ENCODE data around the gene ZC3H4. TPM values are rescaled to one million over a fixed set of nuclear protein-coding genes. Genes with fewer than 3 reads are reported as not detected.
"Not testable (repeated sequence)": the region's sequence is repeated elsewhere in the genome, so short reads cannot be mapped to it uniquely, and the experiment has no call there.

Gene ZC3H4
- total RNA-seq, 1 donor from 2014 or later = 114 TPM

GRCh38 chr19:47068246-47068645, 45.3 kb downstream of the ZC3H4 start:
- no peak for DNase-seq (ENCODE audit: low spot score)
- no peaks in the 10 kb centered on the region for H3K27me3 Mint-ChIP-seq (ENCODE audit: insufficient read depth)
- no peak overlapping the region for H3K4me3 Mint-ChIP-seq
- no peak overlapping the region for H3K27ac Mint-ChIP-seq
- intact Hi-C loops (cut with micrococcal nuclease) = no loop called here
- H3K4me1 Mint-ChIP-seq (ENCODE audit: low read depth) = no peaks in the 10 kb centered on the region
- H3K36me3 Mint-ChIP-seq (ENCODE audit: low read depth) = peaks cover 31% of the 10 kb centered on the region
- H3K9me3 Mint-ChIP-seq = no peaks in the 10 kb centered on the region

GRCh38 chr19:47067215-47067847, 46.2 kb downstream of the ZC3H4 start:
- no peaks in the 10 kb centered on the region for H3K27me3 Mint-ChIP-seq (ENCODE audit: insufficient read depth)
- no peak for DNase-seq (ENCODE audit: low spot score)
- intact Hi-C loops (cut with micrococcal nuclease) = no loop called here
- H3K4me1 Mint-ChIP-seq (ENCODE audit: low read depth) = no peaks in the 10 kb centered on the region
- H3K9me3 Mint-ChIP-seq = no peaks in the 10 kb centered on the region
- H3K36me3 Mint-ChIP-seq (ENCODE audit: low read depth) = peaks cover 26% of the 10 kb centered on the region
- H3K27ac Mint-ChIP-seq = no peak overlapping the region
- H3K4me3 Mint-ChIP-seq = no peak overlapping the region

GRCh38 chr19:47066376-47067214, 47.0 kb downstream of the ZC3H4 start:
- Mint-ChIP-seq H3K27ac (no peak overlapping the region), H3K27me3 (ENCODE audit: insufficient read depth) (no peaks in the 10 kb centered on the region), H3K36me3 (ENCODE audit: low read depth) (peaks cover 26% of the 10 kb centered on the region), H3K4me3 (no peak overlapping the region), H3K4me1 (ENCODE audit: low read depth) (no peaks in the 10 kb centered on the region), H3K9me3 (no peaks in the 10 kb centered on the region)
- no peak for DNase-seq (ENCODE audit: low spot score)
- intact Hi-C loops (cut with micrococcal nuclease) = no loop called here

GRCh38 chr19:47065242-47065641, 48.3 kb downstream of the ZC3H4 start:
- Mint-ChIP-seq H3K27me3 (ENCODE audit: insufficient read depth) (no peaks in the 10 kb centered on the region), H3K4me1 (ENCODE audit: low read depth) (no peaks in the 10 kb centered on the region), H3K4me3 (no peak overlapping the region), H3K36me3 (ENCODE audit: low read depth) (peaks cover 19% of the 10 kb centered on the region), H3K9me3 (no peaks in the 10 kb centered on the region), H3K27ac (no peak overlapping the region)
- no peak for DNase-seq (ENCODE audit: low spot score)
- intact Hi-C loops (cut with micrococcal nuclease) = no loop called here

- Mint-ChIP-seq H3K36me3 (ENCODE audit: low read depth) (peaks cover 11% of the 10 kb centered on the region), H3K9me3 (no peaks in the 10 kb centered on the region), H3K4me3 (no peak overlapping the region), H3K4me1 (ENCODE audit: low read depth) (no peaks in the 10 kb centered on the region), H3K27me3 (ENCODE audit: insufficient read depth) (no peaks in the 10 kb centered on the region), H3K27ac (peak overlapping the region; percentile 13)
- intact Hi-C loops (cut with micrococcal nuclease) = no loop called here
- DNase-seq (ENCODE audit: low spot score) = no peak
Observed at GRCh38 chr19:47063874-47064273, 49.7 kb downstream of the ZC3H4 start.

- Mint-ChIP-seq H3K4me3 (no peak overlapping the region), H3K27ac (no peak overlapping the region), H3K36me3 (ENCODE audit: low read depth) (peaks cover 1% of the 10 kb centered on the region), H3K9me3 (no peaks in the 10 kb centered on the region), H3K27me3 (ENCODE audit: insufficient read depth) (peaks cover 6% of the 10 kb centered on the region), H3K4me1 (ENCODE audit: low read depth) (no peaks in the 10 kb centered on the region)
- intact Hi-C loops (cut with micrococcal nuclease) = no loop called here
- DNase-seq (ENCODE audit: low spot score) = no peak
Observed at GRCh38 chr19:47058621-47059022, 55.0 kb downstream of the ZC3H4 start.

GRCh38 chr19:47057328-47057727, 56.2 kb downstream of the ZC3H4 start:
- Mint-ChIP-seq H3K36me3 (ENCODE audit: low read depth) (no peaks in the 10 kb centered on the region), H3K27me3 (ENCODE audit: insufficient read depth) (peaks cover 6% of the 10 kb centered on the region), H3K9me3 (no peaks in the 10 kb centered on the region), H3K4me3 (no peak overlapping the region), H3K27ac (no peak overlapping the region), H3K4me1 (ENCODE audit: low read depth) (no peaks in the 10 kb centered on the region)
- DNase-seq (ENCODE audit: low spot score) = no peak
- intact Hi-C loops (cut with micrococcal nuclease) = no loop called here

GRCh38 chr19:47056411-47056810, 57.2 kb downstream of the ZC3H4 start:
- DNase-seq (ENCODE audit: low spot score) = no peak
- H3K4me3 Mint-ChIP-seq = no peak overlapping the region
- H3K27me3 Mint-ChIP-seq (ENCODE audit: insufficient read depth) = peaks cover 6% of the 10 kb centered on the region
- H3K36me3 Mint-ChIP-seq (ENCODE audit: low read depth) = no peaks in the 10 kb centered on the region
- H3K27ac Mint-ChIP-seq = no peak overlapping the region
- H3K4me1 Mint-ChIP-seq (ENCODE audit: low read depth) = no peaks in the 10 kb centered on the region
- H3K9me3 Mint-ChIP-seq = no peaks in the 10 kb centered on the region
- intact Hi-C loops (cut with micrococcal nuclease) = no loop called here

GRCh38 chr19:47050562-47050961, 63.0 kb downstream of the ZC3H4 start:
- intact Hi-C loops (cut with micrococcal nuclease); H3K36me3 Mint-ChIP-seq (ENCODE audit: low read depth); H3K27ac Mint-ChIP-seq; H3K27me3 Mint-ChIP-seq (ENCODE audit: insufficient read depth); H3K4me3 Mint-ChIP-seq; H3K9me3 Mint-ChIP-seq; DNase-seq (ENCODE audit: low spot score): not testable (repeated sequence)
- peaks cover 12% of the 10 kb centered on the region for H3K4me1 Mint-ChIP-seq (ENCODE audit: low read depth)

- intact Hi-C loops (cut with micrococcal nuclease) = loop anchor here (2.0 to 10.0 kb wide), 3 partner anchors 43 to 1675 kb away; no protein-coding TSS in a partner anchor
Observed at GRCh38 chr19:47049307-47049700, 64.3 kb downstream of the ZC3H4 start.

GRCh38 chr19:47047763-47048405, 65.7 kb downstream of the ZC3H4 start:
- peaks cover 12% of the 10 kb centered on the region for H3K4me1 Mint-ChIP-seq (ENCODE audit: low read depth)
- intact Hi-C loops (cut with micrococcal nuclease) = loop anchor here (1.0 to 10.0 kb wide), 10 partner anchors 13 to 1677 kb away; partner anchors contain the start of genes AP2S1, NAPA, SLC1A5 and ZC3H4
- peak; percentile 74 for DNase-seq (ENCODE audit: low spot score)
- H3K27ac Mint-ChIP-seq = peak overlapping the region; percentile 98
- H3K27me3 Mint-ChIP-seq (ENCODE audit: insufficient read depth) = no peaks in the 10 kb centered on the region
- H3K4me3 Mint-ChIP-seq = peak overlapping the region; percentile 99
- H3K9me3 Mint-ChIP-seq = no peaks in the 10 kb centered on the region
- peaks cover 2% of the 10 kb centered on the region for H3K36me3 Mint-ChIP-seq (ENCODE audit: low read depth)

More at GRCh38 chr19:47049307-47049700, 64.3 kb downstream of the ZC3H4 start:
- Mint-ChIP-seq H3K4me1 (ENCODE audit: low read depth) (peaks cover 12% of the 10 kb centered on the region), H3K9me3 (no peaks in the 10 kb centered on the region), H3K4me3 (peak overlapping the region; percentile 97), H3K27me3 (ENCODE audit: insufficient read depth) (no peaks in the 10 kb centered on the region), H3K27ac (peak overlapping the region; percentile 96), H3K36me3 (ENCODE audit: low read depth) (peaks cover 2% of the 10 kb centered on the region)
- DNase-seq (ENCODE audit: low spot score) = no peak

- intact Hi-C loops (cut with micrococcal nuclease) = loop anchor here (5.0 to 10.0 kb wide), 2 partner anchors 45 to 1677 kb away; no protein-coding TSS in a partner anchor
- Mint-ChIP-seq H3K36me3 (ENCODE audit: low read depth) (peaks cover 2% of the 10 kb centered on the region), H3K9me3 (no peaks in the 10 kb centered on the region), H3K4me1 (ENCODE audit: low read depth) (peaks cover 12% of the 10 kb centered on the region), H3K27me3 (ENCODE audit: insufficient read depth) (no peaks in the 10 kb centered on the region), H3K27ac (no peak overlapping the region), H3K4me3 (peak overlapping the region; percentile 99)
- no peak for DNase-seq (ENCODE audit: low spot score)
Observed at GRCh38 chr19:47047272-47047762, 66.3 kb downstream of the ZC3H4 start.
